Stimulated activated CD8-positive, alpha-beta memory T cell treated with anti-CD3 and anti-CD28 coated beads, Interleukin-7, amount 100 ng/mL, for 48 hours (primary cell): ENCODE data around the gene LIN28A.

Source experiments
- DNase-seq, 2 donors: peaks; one replicate each; pipeline ENCODE4 v3.0.0-alpha.2; 2020; ENCODE audit warnings: low read depth in 1 of 2; ENCODE audit errors: extremely low read depth in 1 of 2

LIN28A gene

GRCh38 chr1:26477446-26478152, 67.0 kb downstream of the LIN28A start:
- DNase-seq, result no peak

GRCh38 chr1:26478159-26478558, 67.5 kb downstream of the LIN28A start:
- no peak for DNase-seq

- no peak for DNase-seq
Observed at GRCh38 chr1:26478988-26479387, 68.4 kb downstream of the LIN28A start.
